ENCODE data around the gene CDH3.

The CDH3 gene

DNA sequence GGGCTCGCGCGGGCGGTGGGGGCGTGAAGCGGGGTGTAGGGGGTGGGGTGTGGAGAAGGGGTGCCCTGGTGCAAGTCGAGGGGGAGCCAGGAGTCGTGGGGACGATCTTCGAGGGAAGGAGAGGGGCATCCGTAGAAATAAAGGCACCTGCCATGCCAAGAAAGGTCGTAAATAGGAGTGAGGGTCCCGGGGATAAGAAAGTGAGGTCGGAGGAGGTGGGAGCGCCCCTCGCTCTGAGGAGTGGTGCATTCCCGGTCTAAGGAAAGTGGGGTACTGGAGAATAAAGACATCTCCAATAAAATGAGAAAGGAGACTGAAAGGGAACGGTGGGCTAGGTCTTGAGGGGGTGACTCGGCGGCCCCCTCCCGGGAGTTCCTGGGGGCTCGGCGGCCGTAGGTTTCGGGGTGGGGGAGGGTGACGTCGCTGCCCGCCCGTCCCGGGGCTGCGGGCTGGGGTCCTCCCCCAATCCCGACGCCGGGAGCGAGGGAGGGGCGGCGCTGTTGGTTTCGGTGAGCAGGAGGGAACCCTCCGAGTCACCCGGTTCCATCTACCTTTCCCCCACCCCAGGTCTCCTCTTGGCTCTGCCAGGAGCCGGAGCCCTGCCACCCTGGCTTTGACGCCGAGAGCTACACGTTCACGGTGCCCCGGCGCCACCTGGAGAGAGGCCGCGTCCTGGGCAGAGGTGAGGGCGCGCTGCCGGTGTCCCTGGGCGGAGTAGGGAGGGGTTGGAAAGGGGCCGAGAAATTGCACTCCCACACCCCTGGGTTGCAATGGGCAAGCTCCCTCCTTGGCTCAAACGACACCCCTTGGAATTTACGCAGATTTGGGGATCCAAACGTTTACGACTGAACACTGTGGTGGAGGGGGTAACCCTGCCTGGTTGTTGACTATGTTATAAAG, 92.9 kb downstream of the CDH3 start:
- no peak for DNase-seq (ENCODE audit: low read depth in 2 of 2)

DNA sequence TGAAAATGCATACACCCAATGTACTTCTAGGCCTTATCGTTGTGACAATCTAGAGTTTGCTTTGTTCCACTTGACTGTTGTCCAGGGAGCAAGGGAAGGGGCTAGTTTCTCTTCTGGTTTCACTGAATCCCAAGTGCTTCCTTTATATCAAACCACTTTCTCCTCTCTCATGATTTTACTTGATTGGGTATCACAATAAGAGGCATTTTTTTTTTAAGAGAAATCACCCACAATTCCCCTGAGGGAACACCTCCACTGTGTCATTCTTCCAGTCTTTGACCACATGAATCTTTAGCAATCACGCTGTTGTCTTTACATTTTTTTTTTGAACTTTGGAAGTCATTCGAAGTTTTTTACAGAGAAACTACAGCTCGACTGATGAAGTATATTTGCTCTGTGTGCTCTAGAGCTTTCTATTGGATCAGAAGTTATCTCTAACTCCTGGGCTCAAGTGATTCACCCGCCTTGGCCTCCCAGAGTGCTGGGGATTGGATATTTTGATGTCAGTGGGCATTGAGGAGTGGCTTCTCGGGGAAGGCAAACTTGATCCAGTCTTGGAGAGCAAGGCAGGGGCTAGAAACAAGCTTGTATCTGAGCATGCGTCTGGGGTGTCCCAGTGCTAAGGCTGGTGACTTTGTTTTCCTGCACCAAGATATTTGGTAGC, 95.0 kb downstream of the CDH3 start:
- DNase-seq (ENCODE audit: low read depth in 2 of 2) = no peak

DNA sequence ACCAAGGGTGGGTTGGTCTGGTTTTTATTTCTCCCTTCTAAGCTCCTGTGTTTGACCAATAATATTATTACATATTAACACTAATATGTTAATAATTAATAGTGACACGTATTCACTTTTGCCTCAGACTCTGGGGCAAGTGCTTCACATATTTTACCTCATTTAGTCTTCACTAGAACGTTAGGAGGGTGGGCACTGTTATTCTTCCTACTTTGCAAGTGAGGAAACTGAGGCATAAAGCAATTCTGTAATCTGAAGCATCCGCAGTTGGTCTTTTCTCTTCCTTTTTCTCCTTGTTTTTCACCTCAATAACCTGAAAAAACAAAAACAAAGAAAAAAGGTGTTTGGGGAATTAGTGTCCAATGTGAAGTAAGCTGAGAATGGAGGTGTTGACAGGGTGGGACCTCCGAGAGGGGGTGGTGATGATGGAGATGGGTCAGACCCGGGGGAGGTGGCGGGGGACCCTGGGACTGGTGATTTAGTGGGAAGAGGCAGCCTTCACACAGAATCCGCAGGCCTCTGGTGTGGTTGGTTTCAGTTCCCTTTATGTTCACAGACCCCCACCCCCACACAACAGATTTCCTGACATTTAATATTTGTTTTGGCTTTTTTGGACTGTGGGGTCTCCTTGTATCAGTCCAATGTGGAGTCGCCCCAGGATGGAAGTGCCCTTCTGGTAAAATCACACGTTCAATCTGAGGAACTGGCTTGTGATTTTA, 95.7 kb downstream of the CDH3 start:
- DNase-seq (ENCODE audit: low read depth in 2 of 2) = no peak

DNA sequence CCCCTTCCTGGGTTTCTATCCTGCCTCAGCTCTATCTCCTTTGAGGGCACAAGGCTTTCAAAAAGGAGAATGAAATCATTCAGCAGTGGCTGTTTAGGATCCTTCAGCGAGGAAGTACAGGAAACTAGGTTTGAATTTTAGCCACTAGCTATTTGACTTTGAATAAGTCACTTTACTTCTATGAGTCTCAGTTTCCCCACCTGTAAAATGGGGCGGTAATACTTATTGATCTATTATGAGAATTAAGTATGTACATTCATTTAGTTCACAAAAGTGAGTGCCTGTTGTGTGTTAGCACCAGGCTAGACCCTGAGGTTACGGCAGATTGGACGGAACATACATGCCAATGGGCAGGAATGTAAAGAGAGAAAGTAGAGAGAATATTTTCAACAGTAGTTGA, 98.6 kb downstream of the CDH3 start:
- no peak for DNase-seq (ENCODE audit: low read depth in 2 of 2)

DNA sequence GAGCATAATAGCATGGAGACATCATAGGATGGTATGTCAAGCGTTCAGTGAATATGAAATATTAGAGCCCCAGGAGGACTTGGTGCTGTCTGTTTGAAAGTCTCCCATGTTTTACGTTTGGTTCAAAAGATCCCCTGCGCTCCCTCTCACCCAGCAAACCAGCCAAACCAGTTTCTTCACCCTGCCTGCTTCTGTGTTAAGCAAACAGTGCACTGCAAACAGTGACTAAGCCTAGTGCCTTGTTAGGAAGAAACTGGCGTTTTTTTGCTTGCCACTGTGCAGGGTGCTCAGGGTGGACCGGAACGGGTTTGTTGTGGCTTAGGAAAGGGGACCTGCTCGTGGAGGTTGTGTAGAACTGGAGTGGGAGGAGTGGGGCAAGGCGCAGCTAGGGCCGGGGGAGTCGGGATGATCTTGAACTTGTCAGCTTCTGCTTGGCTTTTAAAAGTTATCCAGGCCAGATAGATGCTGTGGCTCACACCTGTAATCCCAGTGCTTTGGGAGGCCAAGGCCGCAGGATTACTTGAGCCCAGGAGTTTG, 99.7 kb downstream of the CDH3 start:
- no peak for DNase-seq (ENCODE audit: low read depth in 2 of 2)

DNA sequence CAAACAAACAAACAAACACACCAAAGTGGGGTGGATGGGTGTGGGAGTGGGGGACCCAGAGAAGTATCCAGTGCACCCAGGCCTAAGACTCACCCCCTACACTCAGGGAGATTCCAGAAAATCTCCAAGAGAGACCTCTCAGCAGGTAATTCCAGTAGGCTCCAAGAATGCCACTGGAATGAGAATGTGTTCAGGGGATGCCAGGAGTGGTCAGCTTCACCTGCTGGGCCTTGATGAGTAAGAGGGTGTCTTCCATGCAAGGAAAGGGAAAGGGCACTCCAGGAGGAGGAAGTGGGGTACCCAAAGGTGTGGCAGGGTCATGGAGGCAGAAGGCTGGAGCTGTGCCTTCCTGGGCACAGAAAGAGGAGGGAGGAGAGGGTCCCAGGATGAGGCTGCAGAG, 101.8 kb downstream of the CDH3 start:
- no peak for DNase-seq (ENCODE audit: low read depth in 2 of 2)

DNA sequence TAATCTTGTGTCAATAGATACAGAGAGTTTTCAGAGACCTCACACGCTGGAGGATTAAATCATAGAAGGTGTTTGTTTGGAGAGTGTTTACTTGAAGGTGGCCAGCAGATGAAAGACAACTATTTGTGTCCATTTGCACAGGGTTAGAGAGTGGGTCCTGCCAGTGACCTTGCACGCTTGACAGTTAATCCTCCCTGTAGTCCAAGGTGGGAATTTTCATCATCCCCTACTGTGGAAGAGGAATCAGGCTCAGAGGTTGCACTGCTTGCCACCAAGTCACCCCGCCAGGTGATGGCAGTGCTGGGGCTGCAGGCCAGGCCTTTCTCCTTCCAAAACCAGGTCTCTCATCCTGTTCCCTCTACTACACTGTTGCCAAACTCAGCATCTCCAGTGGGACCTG, 104.3 kb downstream of the CDH3 start:
- no peak for DNase-seq (ENCODE audit: low read depth in 2 of 2)
